Fibroblast of skin of left quadriceps (primary cell): Measurements from ENCODE around the gene ARAP3.
A peak's percentile ranks its signal among the peaks of the same experiment; 100 is the strongest.

Experiments
- DNase-seq, 2 experiments: peaks; one replicate each; pipeline ENCODE4 v3.0.0-alpha.2; 2013; ENCODE audit warnings: low read depth in 2 of 2

Gene ARAP3

GRCh38 chr5:141639357-141640050 is 42.5 kb downstream of the ARAP3 start:
- no peak for DNase-seq

GRCh38 chr5:141638771-141639170 is 43.3 kb downstream of the ARAP3 start:
- no peak for DNase-seq

- no peak for DNase-seq
Observed at GRCh38 chr5:141637767-141638419, 44.1 kb downstream of the ARAP3 start.

- no peak for DNase-seq
Observed at GRCh38 chr5:141637123-141637766, 44.8 kb downstream of the ARAP3 start.

- DNase-seq = peak; percentile 70 to 71
Observed at GRCh38 chr5:141636413-141637122, 45.5 kb downstream of the ARAP3 start, which contains the start of the genes HDAC3 and RELL2. TSS of gene HDAC3 (minus strand) at chr5:141636849. CDS start at chr5:141636790, 59 bp downstream. TSS of gene RELL2 (plus strand) at chr5:141636997. CDS start at chr5:141638226, 1,229 bp downstream.

GRCh38 chr5:141636106-141636412 is 46.0 kb downstream of the ARAP3 start:
- no peak for DNase-seq

GRCh38 chr5:141635646-141636045 is 46.4 kb downstream of the ARAP3 start:
- no peak for DNase-seq

- no peak for DNase-seq
Observed at GRCh38 chr5:141634720-141635119, 47.3 kb downstream of the ARAP3 start.

GRCh38 chr5:141633871-141634561 is 48.0 kb downstream of the ARAP3 start:
- no peak for DNase-seq

GRCh38 chr5:141632650-141633049 is 49.4 kb downstream of the ARAP3 start:
- DNase-seq = no peak

- no peak for DNase-seq
Observed at GRCh38 chr5:141630570-141631140, 51.4 kb downstream of the ARAP3 start.

GRCh38 chr5:141628175-141628788 is 53.7 kb downstream of the ARAP3 start:
- DNase-seq = no peak

- no peak for DNase-seq
Observed at GRCh38 chr5:141623611-141624010, 58.4 kb downstream of the ARAP3 start.

- DNase-seq = no peak
Observed at GRCh38 chr5:141623186-141623585, 58.8 kb downstream of the ARAP3 start.

- peak; percentile 90 to 91 for DNase-seq
Observed at GRCh38 chr5:141618804-141619554, 63.1 kb downstream of the ARAP3 start, which contains the start of gene DIAPH1. TSS of gene DIAPH1 (minus strand) at chr5:141619000. CDS start at chr5:141618914, 86 bp downstream.

GRCh38 chr5:141618030-141618803 is 63.8 kb downstream of the ARAP3 start:
- no peak for DNase-seq

GRCh38 chr5:141617682-141618029 is 64.4 kb downstream of the ARAP3 start:
- DNase-seq = no peak

- no peak for DNase-seq
Observed at GRCh38 chr5:141617128-141617527, 64.9 kb downstream of the ARAP3 start.

- DNase-seq = no peak
Observed at GRCh38 chr5:141615991-141616720, 65.9 kb downstream of the ARAP3 start.
